Embryonic facial prominence (tissue), 1 donor: ENCODE results near the gene TEX38.
"Not testable (repeated sequence)": the region's sequence is repeated elsewhere in the genome, so short reads cannot be mapped to it uniquely, and the experiment has no call there.

ENCODE experiments used
- DNase-seq: peaks from one replicate; pipeline ENCODE4 v3.0.0-alpha.2; 2016; ENCODE audit errors: extremely low spot score

Gene TEX38

DNA sequence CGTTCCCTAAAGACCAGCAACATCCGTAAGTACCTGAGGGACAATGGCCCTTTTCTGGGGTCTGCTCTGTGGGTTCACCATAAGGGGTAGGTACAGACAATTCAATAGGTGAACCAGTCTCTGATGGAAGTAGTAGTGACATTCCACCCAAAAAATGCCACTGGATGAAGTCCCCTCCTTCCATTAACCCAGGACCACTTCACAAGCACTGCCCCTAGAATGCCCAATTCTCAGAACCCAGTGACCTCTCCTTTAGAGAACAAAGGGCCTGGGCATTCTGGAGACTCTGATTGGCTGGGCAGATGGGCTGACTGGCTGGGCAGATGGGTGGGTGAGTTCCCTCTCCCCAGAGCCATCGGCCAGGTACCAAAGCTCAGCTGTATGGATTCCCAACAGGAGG is at the start of gene TEX38:
TEX38 (plus strand) TSS at position 301 of the 400 bp plus-strand sequence; CDS start at position 382, 81 bp downstream.
- DNase-seq, result no peak

DNA sequence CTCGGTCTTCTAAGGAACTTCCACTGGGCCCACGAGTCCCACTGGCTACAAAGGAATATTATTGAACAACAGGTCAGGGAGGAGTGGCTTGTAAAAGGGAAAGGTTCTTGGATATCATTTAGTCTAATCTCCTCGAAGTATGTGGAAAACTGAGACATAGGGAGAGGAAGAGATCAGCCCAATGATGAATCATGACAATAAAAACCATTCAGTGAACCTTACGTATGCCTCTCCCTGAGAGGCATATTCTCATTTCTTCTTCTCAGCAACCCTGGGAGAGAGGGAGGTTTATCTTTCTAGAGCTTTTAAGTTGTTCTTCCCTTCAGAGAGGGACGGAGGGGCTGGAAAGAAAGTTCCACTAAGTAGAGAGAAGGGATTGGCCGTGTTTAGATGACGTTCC is 49.7 kb upstream of the TEX38 start:
- no peak for DNase-seq

DNA sequence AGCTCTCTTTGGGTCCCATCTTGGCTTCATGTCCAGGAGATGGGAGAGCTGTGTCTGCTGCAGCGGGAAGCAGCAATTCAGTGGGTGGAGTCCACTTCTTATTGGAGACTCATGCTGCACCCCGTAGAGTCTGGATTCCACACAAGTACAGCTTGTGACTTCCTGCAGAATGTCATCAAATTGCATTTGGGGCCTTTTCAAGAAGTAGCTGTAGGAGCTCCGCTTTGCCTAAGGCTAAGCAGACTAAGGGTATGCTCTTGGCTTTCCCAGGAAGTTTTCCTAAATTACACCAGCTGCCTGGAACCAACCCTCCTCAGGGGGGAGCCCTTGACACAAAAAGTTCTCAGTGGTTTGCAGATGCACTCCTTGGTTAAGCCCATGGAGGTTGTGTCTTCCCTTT is 49.3 kb upstream of the TEX38 start:
- no peak for DNase-seq

DNA sequence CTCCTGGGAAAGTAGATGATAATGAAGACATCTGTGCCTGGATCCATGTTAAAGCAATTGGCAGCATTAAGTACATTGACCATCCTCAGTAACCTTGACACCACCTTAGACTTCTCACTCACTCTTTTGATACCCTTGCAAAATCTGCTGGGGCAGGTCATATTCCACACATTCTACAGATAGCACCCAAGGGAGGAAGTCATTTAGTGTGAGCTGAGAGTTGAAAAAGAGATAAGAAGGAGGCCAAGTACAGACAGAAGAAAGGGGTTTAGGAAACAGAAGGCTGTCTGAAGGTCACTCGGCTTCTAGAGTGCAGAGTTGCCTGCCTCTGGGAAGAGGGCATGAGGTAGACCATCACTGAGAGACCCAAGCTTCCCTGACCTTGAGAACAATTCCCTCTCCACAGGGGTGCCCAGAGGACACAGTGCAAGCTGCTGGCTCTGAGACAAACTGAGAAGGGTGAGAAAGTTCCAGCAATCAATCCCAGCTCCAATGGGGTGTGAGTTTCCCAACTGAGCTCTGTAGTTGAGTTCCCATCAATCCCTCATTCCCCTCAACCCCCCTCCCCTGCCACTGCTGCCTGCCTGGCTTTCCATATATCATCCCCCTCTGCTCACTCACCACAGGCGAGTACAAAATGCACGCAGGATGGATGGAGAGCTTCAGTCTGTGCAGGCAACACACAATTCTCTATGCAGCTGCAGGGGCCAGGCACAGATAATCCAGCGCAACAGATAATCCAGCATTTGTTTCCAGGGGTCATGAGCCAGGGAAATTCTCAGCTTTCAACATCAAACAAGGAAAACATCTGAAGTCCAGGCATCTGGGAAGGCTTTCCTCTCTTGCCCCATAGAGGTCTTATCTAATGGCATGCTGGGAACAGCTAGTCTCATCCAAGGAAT is 47.7 kb upstream of the TEX38 start:
- DNase-seq, result no peak

DNA sequence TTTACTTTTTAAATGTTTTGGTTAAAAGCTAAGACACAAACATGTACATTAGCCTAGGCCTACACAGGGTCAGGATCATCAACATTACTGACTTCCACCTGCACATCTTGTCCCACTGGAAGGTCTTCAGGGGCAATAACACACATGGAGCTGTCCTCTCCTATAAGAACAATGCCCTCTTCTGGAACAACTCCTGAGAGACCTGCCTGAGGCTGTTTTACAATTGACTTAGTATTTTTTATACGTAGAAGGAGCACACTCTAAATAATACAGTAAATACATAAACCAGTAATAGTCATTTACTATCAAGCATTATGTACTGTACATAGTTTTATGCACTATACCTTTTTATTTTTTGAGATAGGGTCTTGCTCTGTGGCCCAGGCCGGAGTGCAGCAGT is 40.9 kb upstream of the TEX38 start:
- no peak for DNase-seq

DNA sequence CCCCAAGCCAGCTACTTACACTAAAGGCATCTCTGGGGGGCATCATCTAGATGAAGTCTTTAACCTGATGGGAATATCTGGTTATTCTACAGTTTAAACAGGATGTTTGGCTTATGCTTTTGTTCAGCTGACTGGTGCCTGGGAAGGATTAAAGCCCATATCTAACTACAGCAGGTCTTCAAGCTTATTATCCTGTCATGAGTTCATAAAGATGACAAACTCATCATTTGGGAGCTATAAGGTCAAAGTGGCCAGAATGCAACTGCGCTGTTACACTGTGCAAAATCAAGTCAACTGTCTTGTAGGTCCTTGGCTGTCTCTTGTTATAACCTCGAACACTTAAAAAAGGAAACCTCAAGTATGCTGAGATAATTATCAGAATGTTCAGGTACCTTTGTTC is 36.4 kb upstream of the TEX38 start:
- DNase-seq, result no peak

DNA sequence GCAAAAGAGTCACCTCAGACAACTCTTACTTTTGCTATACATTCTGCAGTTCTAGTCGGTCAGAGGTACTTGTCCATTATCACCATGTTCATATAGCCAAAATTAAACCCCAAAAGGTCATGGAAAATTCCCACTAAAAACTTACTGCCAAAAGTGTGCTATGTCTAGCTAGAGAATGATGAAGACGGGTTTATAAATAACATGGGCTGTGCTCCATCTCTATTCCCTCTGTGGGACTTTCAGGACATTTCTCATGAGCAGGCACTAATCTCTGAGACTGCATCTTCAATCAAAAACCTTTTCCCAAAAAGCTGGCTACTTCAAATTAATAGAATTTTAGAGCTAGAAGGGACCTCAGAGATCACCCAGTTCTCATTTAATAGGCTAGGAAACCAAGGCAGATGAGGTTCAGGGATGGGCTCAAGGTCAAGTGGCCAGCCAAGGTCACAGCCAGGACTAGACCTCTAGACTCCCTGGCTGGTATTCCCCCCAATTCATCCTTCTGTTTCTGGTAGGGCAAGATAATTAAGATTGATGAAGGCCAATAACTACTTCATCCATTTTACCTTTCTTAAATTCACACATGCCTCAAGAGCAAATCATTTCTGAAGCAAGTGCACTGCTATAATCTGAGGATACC is 34.1 kb upstream of the TEX38 start:
- no peak for DNase-seq

DNA sequence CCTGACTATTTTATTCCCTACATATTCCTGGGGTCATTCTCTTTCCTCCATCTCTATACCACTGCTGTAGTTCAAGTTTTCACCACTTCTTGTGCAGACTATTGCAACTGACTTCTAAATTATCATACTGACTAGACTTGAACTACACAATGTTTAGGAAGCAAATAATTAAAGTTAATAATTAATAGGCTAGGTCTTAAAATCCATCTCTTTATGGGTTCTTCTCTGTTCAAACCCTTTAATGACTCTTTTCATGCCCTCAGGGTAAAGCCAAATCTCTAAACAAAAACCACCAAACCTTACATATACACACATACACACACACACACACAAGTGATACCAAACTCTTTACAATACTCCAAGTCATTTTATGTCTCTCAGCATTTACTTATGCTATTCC is 32.7 kb upstream of the TEX38 start:
- no peak for DNase-seq

DNA sequence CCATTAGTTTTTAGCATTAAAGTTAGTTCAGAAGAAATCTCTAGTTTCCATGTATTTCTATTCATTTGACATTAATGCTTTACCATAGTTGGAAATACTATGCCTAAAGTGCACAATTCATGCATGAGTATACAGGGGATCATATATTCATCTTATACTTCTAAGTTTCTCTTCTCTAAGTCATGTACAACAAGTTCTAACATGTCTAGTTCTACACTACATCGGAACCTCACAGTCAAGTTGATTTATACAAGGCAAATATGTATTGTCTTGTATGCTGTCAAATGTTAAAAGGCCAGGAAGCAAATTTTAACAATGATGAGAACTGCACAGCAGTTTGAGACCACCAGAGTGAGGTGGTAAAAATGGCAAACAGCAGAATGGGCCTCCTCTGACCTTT is 32.1 kb upstream of the TEX38 start:
- no peak for DNase-seq

DNA sequence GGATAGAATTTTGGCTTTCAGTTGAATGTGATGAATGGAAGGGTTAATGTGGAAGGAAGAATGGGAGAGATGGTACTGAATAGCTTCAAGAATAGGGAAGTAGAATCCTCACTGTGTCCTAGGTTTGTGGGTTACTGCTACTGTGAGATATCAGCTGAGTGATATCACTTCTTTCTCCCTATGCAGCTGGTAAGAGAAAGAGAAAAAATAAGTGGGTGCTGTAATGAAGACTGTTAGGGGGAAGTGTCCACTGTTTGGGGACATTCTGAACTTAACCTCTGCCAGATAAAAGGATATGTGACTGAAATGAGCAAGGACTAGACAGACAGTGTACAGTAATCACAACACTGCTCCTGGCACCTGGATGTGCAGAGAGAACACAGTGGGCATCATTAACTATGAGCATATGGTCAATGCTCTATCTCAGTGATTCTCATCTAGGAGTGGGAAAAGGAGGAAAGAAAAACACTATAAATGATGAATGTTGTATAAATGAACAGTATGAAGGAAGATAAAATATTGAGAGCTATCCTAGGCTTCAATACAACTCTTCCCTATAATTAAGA is 29.5 kb upstream of the TEX38 start:
- DNase-seq, result no peak

DNA sequence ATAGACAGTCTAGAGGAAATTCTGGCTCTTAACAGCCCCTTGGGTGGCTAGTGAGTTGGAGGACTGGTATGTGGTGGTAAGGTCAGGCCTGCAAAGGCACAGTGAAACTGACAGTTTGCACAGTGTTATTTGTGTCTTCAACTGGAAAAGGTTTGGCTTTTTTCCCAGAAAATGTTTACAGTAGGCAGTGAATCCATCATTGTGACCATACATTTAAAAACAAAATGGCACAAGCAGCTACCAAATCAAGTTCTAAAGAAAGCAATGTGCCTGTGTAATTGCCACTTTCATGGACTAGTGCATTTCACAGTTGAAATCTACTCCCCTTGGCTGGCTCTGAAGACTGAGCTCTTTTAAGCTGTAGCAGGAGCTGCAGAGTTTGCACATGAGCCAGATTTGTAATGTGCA is 28.3 kb upstream of the TEX38 start:
- DNase-seq, result no peak

DNA sequence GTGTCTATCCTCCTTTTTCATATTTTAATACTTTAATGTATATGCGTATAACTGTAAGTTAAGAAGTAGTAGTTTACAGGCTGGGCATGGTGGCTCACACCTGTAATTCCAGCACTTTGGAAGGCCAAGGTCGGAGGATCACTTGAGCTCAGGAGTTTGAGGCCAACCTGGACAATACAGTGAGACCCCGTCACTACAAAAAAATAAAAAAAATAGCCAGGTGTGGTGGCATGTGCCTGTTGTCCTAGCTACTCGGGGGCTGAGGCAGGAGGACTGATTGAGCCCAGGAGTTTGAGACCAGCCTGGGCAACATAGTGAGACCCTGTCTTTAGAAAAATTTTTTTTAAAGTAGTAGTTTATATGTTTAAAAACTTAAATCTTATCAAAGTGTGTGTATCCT is 25.8 kb upstream of the TEX38 start:
- DNase-seq, result no peak

DNA sequence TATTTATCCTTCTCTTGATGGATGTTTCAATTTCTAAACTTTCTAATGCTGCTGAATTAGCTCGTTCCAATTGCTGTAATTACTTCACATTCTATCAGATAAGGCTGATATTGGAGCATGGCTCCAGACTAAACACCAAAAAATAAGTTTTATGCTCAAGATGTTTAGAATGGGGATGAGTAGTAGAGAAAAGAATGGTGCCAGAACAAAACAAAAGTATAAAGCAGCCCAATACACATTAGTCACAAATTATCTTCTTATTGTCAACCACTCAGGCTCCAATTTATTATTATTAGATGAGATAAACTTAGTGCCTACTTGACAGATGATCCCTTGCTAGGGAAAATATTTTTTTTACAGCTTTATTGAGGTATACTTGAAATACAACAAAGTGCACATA is 25.3 kb upstream of the TEX38 start:
- no peak for DNase-seq

DNA sequence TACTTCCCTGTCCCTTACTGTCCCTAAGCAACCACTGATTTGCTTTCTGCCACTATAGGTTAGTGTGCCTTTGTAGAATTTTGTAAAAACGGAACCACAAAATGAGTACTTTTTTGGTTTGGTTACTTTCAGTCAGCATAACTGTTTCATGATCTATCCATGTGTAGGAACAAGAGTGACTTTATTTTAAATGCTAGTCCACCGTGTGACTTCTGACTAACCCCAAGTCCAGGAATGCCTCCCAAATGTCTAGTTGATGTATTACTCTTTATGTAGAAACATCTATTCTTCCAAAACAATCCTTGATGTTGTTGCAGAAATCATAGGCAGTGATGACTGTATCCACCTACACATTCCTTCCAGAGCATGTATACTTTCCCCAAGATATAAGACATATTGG is 24.8 kb upstream of the TEX38 start:
- no peak for DNase-seq

DNA sequence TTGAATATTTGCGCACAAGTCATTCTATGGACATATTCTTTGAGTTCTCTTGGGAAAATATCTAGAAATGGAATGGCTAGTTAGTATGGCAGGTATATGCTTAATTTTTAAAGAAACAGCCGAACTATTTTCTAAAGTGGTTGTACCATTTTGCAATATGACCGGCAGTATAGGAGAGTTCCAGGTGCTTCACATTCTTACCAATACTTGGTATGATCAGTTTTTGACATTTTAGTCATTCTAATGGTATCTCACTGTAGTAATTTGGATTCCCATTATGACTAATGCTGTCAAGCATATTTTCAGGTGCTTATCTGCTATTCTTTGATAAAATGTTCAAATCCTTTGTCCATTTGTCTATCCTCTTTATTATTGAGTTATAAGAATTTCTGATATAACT is 24.0 kb upstream of the TEX38 start:
- no peak for DNase-seq

DNA sequence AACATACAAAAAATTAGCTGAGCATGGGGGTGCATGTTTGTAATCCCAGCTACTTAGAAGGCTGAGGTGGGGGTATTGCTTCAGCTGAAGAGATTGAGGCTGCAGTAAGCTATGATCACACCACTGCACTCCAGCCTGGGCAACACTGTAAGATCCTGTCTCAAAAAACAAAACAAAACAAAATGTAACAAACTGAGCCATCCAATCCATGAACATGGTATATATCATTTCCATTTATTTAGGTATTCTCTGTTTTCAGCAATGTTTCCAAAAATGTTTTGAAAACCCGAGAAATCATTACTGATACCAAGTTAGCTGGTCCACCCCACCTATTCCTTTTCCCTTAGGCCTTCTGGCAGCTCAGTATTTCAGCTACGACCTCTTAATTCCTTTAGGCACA is 21.9 kb upstream of the TEX38 start:
- no peak for DNase-seq

DNA sequence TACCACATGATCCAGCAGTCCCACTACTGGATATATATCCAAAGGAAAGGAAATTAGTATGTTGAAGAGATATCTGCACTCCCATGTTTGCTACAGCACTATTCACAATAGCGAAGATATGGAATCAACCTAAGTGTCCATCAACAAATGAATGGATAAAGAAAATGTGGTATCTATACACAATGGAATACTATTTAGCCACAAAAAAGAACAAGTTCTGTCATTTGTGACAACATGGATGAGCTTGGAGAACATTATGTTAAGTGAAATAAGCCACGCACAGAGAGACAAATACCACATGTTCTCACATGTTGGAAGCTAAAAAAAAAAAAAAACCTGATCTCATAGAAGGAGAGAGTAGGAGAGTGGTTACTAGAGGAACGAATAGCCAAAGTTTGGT is 21.2 kb upstream of the TEX38 start:
- DNase-seq, result no peak

DNA sequence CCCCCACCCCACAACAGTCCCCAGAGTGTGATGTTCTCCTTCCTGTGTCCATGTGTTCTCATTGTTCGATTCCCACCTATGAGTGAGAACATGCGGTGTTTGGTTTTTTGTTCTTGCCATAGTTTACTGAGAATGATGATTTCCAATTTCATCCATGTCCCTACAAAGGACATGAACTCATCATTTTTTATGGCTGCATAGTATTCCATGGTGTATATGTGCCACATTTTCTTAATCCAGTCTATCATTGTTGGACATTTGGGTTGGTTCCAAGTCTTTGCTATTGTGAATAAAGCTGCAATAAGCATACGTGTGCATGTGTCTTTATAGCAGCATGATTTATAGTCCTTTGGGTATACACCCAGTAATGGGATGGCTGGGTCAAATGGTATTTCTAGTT is 20.5 kb upstream of the TEX38 start:
- not testable (repeated sequence) for DNase-seq

DNA sequence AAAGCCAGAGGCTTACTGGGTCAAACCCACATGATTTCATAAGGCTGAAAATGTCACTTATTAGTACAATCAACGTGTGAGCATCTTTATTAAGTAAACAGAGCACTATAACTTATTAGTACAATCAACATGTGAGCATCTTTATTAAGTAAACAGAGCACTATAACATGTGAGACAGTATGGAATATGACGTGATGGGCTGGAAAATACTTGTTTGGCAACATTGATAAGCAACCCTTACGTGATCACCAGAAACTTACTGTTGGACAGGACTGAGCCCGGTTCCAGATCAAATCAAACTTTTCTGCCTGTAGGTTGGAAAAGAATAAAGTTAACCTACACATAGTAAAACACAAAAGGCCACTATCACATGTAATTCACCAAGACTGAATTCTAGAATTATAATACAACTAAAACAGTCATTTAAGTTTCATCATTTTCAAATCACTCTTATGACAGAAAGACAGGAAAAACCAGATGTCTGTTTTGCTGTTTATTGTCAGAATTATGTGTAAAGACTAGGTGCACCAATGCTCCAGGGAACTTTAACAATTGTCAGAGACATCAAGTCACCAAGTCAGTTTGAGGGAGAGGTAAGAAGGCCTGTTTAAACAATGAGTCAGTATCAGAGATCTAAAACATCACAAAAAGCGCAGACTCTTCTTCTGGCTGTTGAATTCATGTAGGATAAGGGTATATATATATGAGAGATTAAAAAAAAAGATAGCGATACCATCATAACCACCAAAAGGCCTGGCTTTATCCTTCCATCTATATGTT is 19.1 kb upstream of the TEX38 start:
- DNase-seq, result no peak

DNA sequence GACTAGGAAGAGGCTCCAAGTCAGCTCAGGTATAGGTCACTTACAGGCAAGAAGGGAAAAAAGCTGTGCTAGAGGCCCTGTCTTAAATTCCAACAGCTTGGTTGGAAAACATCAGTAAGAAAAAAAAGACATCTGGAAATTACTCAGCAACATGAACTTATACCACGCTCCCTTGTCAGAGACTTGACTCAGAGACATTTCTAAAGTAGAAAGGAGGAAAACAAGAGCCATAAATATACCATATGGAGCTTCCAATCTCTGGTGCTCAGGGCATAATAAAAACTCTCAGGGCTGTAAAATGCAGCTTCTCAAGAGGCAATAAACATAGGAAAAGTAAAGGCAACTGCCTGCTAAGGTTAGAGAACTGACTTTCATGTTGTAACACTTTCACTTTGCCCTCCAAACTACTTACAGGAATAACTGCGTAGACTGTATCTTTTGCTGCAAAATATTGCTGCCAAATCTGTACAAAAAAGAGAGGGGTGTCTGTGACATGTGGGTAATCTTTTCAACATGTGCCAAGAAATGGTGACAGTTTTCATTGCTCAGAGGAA is 18.2 kb upstream of the TEX38 start:
- DNase-seq, result no peak

DNA sequence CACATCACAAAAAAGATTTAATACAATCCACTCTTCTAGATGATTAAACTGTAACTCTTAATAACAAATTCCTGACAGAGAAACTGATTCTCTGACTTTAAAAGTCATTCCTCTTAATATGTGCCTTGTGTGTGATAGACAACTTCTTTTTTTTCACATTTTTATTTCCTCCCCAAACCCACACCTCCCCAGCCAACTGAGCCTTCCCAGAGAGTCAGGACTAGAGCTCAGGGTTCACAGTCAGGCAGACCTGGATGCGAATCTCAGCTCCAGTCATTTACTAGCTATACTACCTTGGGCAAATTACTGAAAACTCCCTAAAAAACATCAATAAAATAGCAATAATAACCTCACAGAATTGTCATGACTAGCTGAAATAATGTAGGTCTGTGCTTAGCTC is 17.6 kb upstream of the TEX38 start:
- DNase-seq, result no peak

DNA sequence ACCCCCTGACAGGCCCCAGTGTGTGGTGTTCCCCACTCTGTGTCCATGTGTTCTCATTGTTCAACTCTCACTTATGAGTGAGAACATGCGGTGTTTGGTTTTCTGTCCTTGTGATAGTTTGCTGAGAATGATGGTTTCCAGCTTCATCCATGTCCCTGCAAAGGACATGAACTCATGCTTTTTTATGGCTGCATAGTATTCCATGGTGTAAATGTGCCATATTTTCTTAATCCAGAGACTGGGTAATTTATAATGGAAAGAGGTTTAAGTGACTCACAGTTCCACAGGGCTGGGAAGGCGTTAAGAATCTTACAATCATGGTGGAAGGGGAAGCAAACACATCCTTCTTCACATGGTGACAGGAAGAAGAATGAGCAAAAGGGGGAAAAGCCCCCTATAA is 17.0 kb upstream of the TEX38 start:
- not testable (repeated sequence) for DNase-seq
